Choroid plexus epithelial cell (primary cell): ENCODE measurements around the gene M6PR.

Experiments used
- DNase-seq: peaks from one replicate; pipeline ENCODE4 v3.0.0-alpha.2; 2010; ENCODE audit warnings: low read depth
- H3K4me3 ChIP-seq: 2 replicates; pipeline ENCODE4 v1.5.1; 2011; ENCODE audit warnings: low read depth, mild to moderate bottlenecking, control low read depth, low read length, moderate library complexity
- CTCF ChIP-seq: conservative IDR thresholded peaks from 2 replicates; pipeline ENCODE4 v1.5.1; 2011; ENCODE audit warnings: low read depth, mild to moderate bottlenecking, control low read depth, inconsistent platforms, low read length, moderate library complexity

Gene M6PR

DNA sequence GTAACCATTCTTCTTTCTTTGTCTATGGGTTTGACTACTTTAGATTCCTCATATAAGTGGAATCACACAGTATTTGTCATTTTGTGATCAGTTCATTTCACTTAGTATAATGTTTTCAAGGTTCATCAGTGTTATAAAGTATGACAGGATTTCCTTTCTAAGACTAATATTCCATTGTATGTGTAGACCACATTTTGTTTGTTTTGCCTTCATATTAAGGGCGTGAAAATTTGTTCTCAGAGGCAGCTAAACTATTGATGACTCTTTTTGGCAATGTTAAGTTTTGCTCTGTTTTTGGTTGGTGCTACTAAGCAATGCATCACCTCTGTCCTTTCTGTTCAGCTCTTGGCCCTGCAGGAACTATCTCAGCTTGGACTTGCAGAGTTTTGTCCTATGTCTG lies 38.2 kb upstream of the M6PR start:
- no peak for DNase-seq
- no peak overlapping the region for H3K4me3 ChIP-seq
- no peak for TF ChIP-seq CTCF

DNA sequence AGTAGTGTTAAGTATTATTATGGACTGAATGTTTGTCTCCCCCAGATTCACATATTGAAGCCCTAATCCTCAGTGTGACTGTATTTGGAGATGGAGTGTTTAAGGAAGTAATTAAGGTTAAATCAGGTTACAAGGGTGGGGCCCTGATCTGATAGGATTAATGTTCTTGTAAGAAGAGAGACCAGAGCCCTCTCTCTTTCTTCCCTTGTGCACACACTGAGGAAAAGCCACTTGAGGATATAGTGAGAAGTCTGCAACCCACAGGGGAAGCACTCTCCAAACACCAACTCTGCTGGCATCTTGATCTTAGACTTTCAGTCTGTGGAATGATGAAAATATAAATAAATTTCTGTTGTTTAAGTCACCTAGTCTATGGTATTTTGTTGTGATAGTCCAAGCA lies 37.7 kb upstream of the M6PR start:
- no peak overlapping the region for H3K4me3 ChIP-seq
- no peak for TF ChIP-seq CTCF
- DNase-seq, result no peak

GRCh38 chr12:8985213-8985754 lies 35.8 kb upstream of the M6PR start:
- DNase-seq, result no peak

DNA sequence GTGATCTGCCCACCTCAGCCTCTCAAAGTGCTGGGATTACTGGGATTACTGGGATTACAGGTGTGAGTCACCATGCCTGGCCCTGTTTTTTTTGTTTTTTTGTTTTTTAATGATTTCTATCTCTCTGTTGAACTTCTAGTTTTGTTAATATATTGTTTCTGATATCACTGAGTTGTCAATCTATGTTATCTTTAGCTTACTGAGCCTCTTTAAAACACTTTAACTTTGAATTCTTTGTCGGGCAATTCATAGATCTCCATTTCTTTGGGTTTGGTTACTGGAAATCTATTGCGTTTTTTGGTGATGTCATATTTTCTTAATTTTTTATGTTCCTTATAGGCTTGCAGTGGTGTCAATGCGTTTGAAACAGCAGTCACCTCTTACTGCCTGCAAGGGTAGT lies 30.7 kb upstream of the M6PR start:
- no peak for TF ChIP-seq CTCF
- DNase-seq, result no peak
- no peak overlapping the region for H3K4me3 ChIP-seq

More at GRCh38 chr12:8985213-8985754, 35.8 kb upstream of the M6PR start:
- no peak for TF ChIP-seq CTCF
- no peak overlapping the region for H3K4me3 ChIP-seq

DNA sequence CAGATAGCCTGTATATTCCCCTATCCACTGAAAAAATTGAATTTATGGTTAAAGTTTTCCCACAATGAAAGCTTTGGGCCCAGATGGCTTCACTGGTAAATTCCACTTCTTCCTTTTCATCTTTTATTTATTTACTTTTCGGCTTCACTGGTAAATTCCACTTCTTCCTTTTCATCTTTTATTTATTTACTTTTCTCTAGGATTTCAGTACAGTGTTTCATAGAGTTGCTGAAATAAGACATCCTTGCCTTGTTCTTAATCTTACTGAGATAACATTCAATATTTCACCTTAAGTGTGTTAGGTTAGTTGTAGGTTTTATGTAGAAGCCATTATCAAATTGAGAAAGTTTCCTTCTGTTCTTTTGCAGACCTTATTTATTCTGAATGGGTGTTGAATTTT lies 21.0 kb upstream of the M6PR start:
- no peak overlapping the region for H3K4me3 ChIP-seq
- DNase-seq, result peak; percentile 4
- no peak for TF ChIP-seq CTCF

GRCh38 chr12:8969861-8970411 lies 20.5 kb upstream of the M6PR start:
- DNase-seq, result no peak
- TF ChIP-seq CTCF, result no peak
- no peak overlapping the region for H3K4me3 ChIP-seq

- no peak overlapping the region for H3K4me3 ChIP-seq
- DNase-seq, result no peak
- no peak for TF ChIP-seq CTCF
Measured at GRCh38 chr12:8968761-8969160, 19.3 kb upstream of the M6PR start.
